H9 (cell line): ENCODE data around the gene MYD88. TPM values are rescaled to one million over a fixed set of nuclear protein-coding genes. Genes with fewer than 3 reads are reported as not detected.

Source experiments
- DNase-seq: peaks from one replicate; pipeline ENCODE4 v3.0.0-alpha.2; 2017
- H2AFZ ChIP-seq: one replicate; pipeline ENCODE4 v1.6.1; 2013; ENCODE audit warnings: mild to moderate bottlenecking, low read length, control low read depth, moderate library complexity
- H2AK5ac ChIP-seq: 2 replicates; pipeline ENCODE4 v1.6.1; 2013; ENCODE audit warnings: low read length, control low read depth, mixed read lengths; ENCODE audit not compliant: insufficient read length
- H2BK120ac ChIP-seq: one replicate; pipeline ENCODE4 v1.6.1; 2013; ENCODE audit warnings: low read depth, mild to moderate bottlenecking, low read length, control low read depth, inconsistent platforms; ENCODE audit not compliant: poor library complexity, severe bottlenecking
- H2BK12ac ChIP-seq: 2 replicates; pipeline ENCODE4 v1.6.1; 2013; ENCODE audit warnings: low read length, control low read depth, mixed read lengths, low read depth; ENCODE audit not compliant: insufficient read length
- H2BK15ac ChIP-seq: 2 replicates; pipeline ENCODE4 v1.6.1; 2013; ENCODE audit warnings: low read depth, low read length, control low read depth
- H2BK20ac ChIP-seq: one replicate; pipeline ENCODE4 v1.6.1; 2013; ENCODE audit warnings: low read depth, mild to moderate bottlenecking, low read length, control low read depth, inconsistent platforms; ENCODE audit not compliant: poor library complexity, severe bottlenecking
- H2BK5ac ChIP-seq: 2 replicates; pipeline ENCODE4 v1.6.1; 2013; ENCODE audit warnings: low read length, control low read depth, mixed read lengths; ENCODE audit not compliant: insufficient read length
- H3K14ac ChIP-seq: 2 replicates; pipeline ENCODE4 v1.6.1; 2013; ENCODE audit warnings: low read length, control low read depth; ENCODE audit not compliant: insufficient read depth
- H3K18ac ChIP-seq: 2 replicates; pipeline ENCODE4 v1.6.1; 2013; ENCODE audit warnings: low read depth, mild to moderate bottlenecking, mixed read lengths, low read length, control low read depth; ENCODE audit not compliant: insufficient read length
- H3K23ac ChIP-seq: 2 replicates; pipeline ENCODE4 v1.6.1; 2013; ENCODE audit warnings: low read length, control low read depth, mixed read lengths, low read depth; ENCODE audit not compliant: insufficient read length
- H3K23me2 ChIP-seq: 2 replicates; pipeline ENCODE4 v1.6.1; 2013; ENCODE audit warnings: low read depth, mild to moderate bottlenecking, mixed read lengths, low read length, control low read depth; ENCODE audit not compliant: insufficient read length, poor library complexity, severe bottlenecking
- H3K27ac ChIP-seq: 2 replicates; pipeline ENCODE4 v1.5.1; 2013; ENCODE audit warnings: low read length, control low read depth, mixed read lengths, low read depth; ENCODE audit not compliant: insufficient read length
- H3K27me3 ChIP-seq: 2 replicates; pipeline ENCODE4 v1.6.1; 2013; ENCODE audit warnings: low read length, control low read depth, inconsistent platforms; ENCODE audit not compliant: insufficient read depth
- H3K4ac ChIP-seq: 2 replicates; pipeline ENCODE4 v1.6.1; 2013; ENCODE audit warnings: low read depth, mild to moderate bottlenecking, control low read depth, inconsistent platforms, low read length, moderate library complexity
- H3K4me1 ChIP-seq: 2 replicates; pipeline ENCODE4 v1.6.1; 2013; ENCODE audit warnings: low read length, control low read depth, inconsistent platforms; ENCODE audit not compliant: insufficient read depth
- H3K4me2 ChIP-seq: 2 replicates; pipeline ENCODE4 v1.6.1; 2013; ENCODE audit warnings: low read length, control low read depth, mixed read lengths; ENCODE audit not compliant: insufficient read length, insufficient read depth
- H3K56ac ChIP-seq: 2 replicates; pipeline ENCODE4 v1.6.1; 2013; ENCODE audit warnings: low read depth, mild to moderate bottlenecking, mixed read lengths, low read length, control low read depth; ENCODE audit not compliant: insufficient read length
- H3K79me1 ChIP-seq: 2 replicates; pipeline ENCODE4 v1.6.1; 2013; ENCODE audit warnings: low read depth, mild to moderate bottlenecking, moderate library complexity, low read length, control low read depth, inconsistent platforms; ENCODE audit not compliant: insufficient read depth, poor library complexity, severe bottlenecking
- H3K79me2 ChIP-seq: 2 replicates; pipeline ENCODE4 v1.6.1; 2013; ENCODE audit warnings: low read length, control low read depth, inconsistent platforms; ENCODE audit not compliant: insufficient read depth
- H3K9ac ChIP-seq: 2 replicates; pipeline ENCODE4 v1.6.1; 2013; ENCODE audit warnings: low read length, control low read depth, mixed read lengths; ENCODE audit not compliant: insufficient read length; ENCODE audit errors: extremely low read depth
- H3K9me3 ChIP-seq: one replicate; pipeline ENCODE4 v1.6.1; 2013; ENCODE audit warnings: low read depth, low read length, inconsistent platforms; ENCODE audit not compliant: control insufficient read depth
- H3T11ph ChIP-seq: one replicate; pipeline ENCODE4 v1.6.1; 2013; ENCODE audit warnings: mild to moderate bottlenecking, low read length, control low read depth, inconsistent platforms
- H4K20me1 ChIP-seq: one replicate; pipeline ENCODE4 v1.6.1; 2013; ENCODE audit not compliant: control insufficient read depth, insufficient read length, insufficient read depth
- H4K5ac ChIP-seq: 2 replicates; pipeline ENCODE4 v1.6.1; 2013; ENCODE audit warnings: low read depth, mild to moderate bottlenecking, mixed read lengths, low read length, control low read depth; ENCODE audit not compliant: insufficient read length
- H4K8ac ChIP-seq: replicated peaks from 2 replicates; pipeline ENCODE4 v1.6.1; 2013; ENCODE audit warnings: low read length, control low read depth, mixed read lengths, low read depth; ENCODE audit not compliant: insufficient read length
- H4K91ac ChIP-seq: 2 replicates; pipeline ENCODE4 v1.6.1; 2013; ENCODE audit warnings: low read depth, mild to moderate bottlenecking, moderate library complexity, mixed read lengths, low read length, control low read depth; ENCODE audit not compliant: insufficient read length
- H3K27ac Mint-ChIP-seq, 3 experiments: 2 replicates in 2 of 3; 3 replicates in 1 of 3; pipeline ENCODE4 v1.8.0; 2020 to 2021; ENCODE audit warnings: mixed read lengths in 3 of 3, mild to moderate bottlenecking in 1 of 3, moderate library complexity in 1 of 3
- H3K27me3 Mint-ChIP-seq: 2 replicates; pipeline ENCODE4 v1.8.0; 2021; ENCODE audit warnings: low read depth, mild to moderate bottlenecking, moderate library complexity, mixed read lengths
- H3K36me3 Mint-ChIP-seq, 3 experiments: 2 replicates in 2 of 3; 3 replicates in 1 of 3; pipeline ENCODE4 v1.8.0; 2020 to 2021; ENCODE audit warnings: low read depth in 3 of 3, mixed read lengths in 3 of 3; ENCODE audit not compliant: insufficient read depth in 1 of 3
- H3K4me1 Mint-ChIP-seq, 2 experiments: 2 replicates each; pipeline ENCODE4 v1.8.0; 2020; ENCODE audit warnings: mixed read lengths in 2 of 2
- H3K4me3 Mint-ChIP-seq, 2 experiments: 2 replicates in 1 of 2; 3 replicates in 1 of 2; pipeline ENCODE4 v1.8.0; 2020 to 2021; ENCODE audit warnings: mild to moderate bottlenecking in 2 of 2, mixed read lengths in 2 of 2, moderate library complexity in 1 of 2
- H3K9me3 Mint-ChIP-seq, 2 experiments: 2 replicates in 1 of 2; 3 replicates in 1 of 2; pipeline ENCODE4 v1.8.0; 2020; ENCODE audit warnings: mild to moderate bottlenecking in 2 of 2, mixed read lengths in 2 of 2, moderate library complexity in 1 of 2
- CTCF ChIP-seq: fragments of 200-600 bp; sonication (generic); conservative IDR thresholded peaks from 3 replicates; pipeline ENCODE4 v1.8.0; 2021; ENCODE audit warnings: antibody characterized with exemption, mild to moderate bottlenecking
- WGBS: extraction: QIAGEN DNeasy Blood & Tissue Kit; methylation state at CpG from one replicate; pipeline ENCODE4 v1.1.7; 2013; ENCODE audit warnings: missing lambda C conversion rate, low lambda C conversion rate, mixed read lengths; ENCODE audit not compliant: insufficient read length; ENCODE audit errors: extremely low coverage; 5-methylcytosine and 5-hydroxymethylcytosine counted together
- total RNA-seq: library from RNA; stranded (reverse); gene quantifications from 2 replicates; pipeline ENCODE4 v1.2.1, GENCODE V29; 2021

MYD88 gene
- total RNA-seq, 1 experiment from 2014 or later = 33.4 TPM

- H3K9me3 ChIP-seq = no peaks in the 10 kb centered on the region
- H2BK20ac ChIP-seq = no peak overlapping the region
- H3K56ac ChIP-seq = no peak overlapping the region
- H3K27me3 ChIP-seq = no peaks in the 10 kb centered on the region
- H3K4ac ChIP-seq = no peak overlapping the region
- H3K4me1 Mint-ChIP-seq = peaks cover 0 to 3% of the 10 kb centered on the region in 2 experiments; a peak in 1 of 4 replicates
- H3K36me3 Mint-ChIP-seq = peaks cover 25 to 65% (median 42%) of the 10 kb centered on the region in 3 experiments; a peak in 6 of 7 replicates
- H3K9ac ChIP-seq = no peak overlapping the region
- DNase-seq = peak; percentile 20
- no peak overlapping the region for H3K23ac ChIP-seq
- no peak overlapping the region for H3T11ph ChIP-seq
- no peak overlapping the region for H3K4me2 ChIP-seq
- no peak overlapping the region for H2BK120ac ChIP-seq
- H3K27me3 Mint-ChIP-seq = peaks cover 14% of the 10 kb centered on the region
- H2AK5ac ChIP-seq = no peak overlapping the region
- H3K23me2 ChIP-seq = no peaks in the 10 kb centered on the region
- no peaks in the 10 kb centered on the region for H3K79me1 ChIP-seq
- H2AFZ ChIP-seq = no peak overlapping the region
- no peaks in the 10 kb centered on the region for H3K79me2 ChIP-seq
- H4K8ac ChIP-seq = no peak overlapping the region
- no peak overlapping the region for H3K18ac ChIP-seq
- no peak overlapping the region for H4K5ac ChIP-seq
- H4K20me1 ChIP-seq = no peaks in the 10 kb centered on the region
- H3K4me1 ChIP-seq = no peaks in the 10 kb centered on the region
- no peak overlapping the region for H3K27ac Mint-ChIP-seq
- no peak overlapping the region for H3K27ac ChIP-seq
- H3K14ac ChIP-seq = no peak overlapping the region
- H2BK12ac ChIP-seq = no peak overlapping the region
- no peak for TF ChIP-seq CTCF
- no peak overlapping the region for H3K4me3 Mint-ChIP-seq
- H2BK5ac ChIP-seq = no peak overlapping the region
- no peak overlapping the region for H4K91ac ChIP-seq
- no peaks in the 10 kb centered on the region; a peak in 1 of 5 replicates for H3K9me3 Mint-ChIP-seq
- no peak overlapping the region for H2BK15ac ChIP-seq
- WGBS = no CpG with 5 or more reads among the region's 7 CpGs
Observed at GRCh38 chr3:38119821-38120692, 18.4 kb upstream of the MYD88 start.
